Neural cell (in vitro differentiated cells): ENCODE measurements around the gene C21orf91. TPM values are rescaled to one million over a fixed set of nuclear protein-coding genes. Genes with fewer than 3 reads are reported as not detected.

ENCODE experiments used
- H2AFZ ChIP-seq: fragments of 200-600, 300-800 bp; sonication (generic), shearing (Covaris generic); 2 replicates; pipeline ENCODE4 v1.6.0; 2014; ENCODE audit warnings: low read depth, mild to moderate bottlenecking, antibody characterized with exemption, low read length, moderate library complexity
- H3F3A ChIP-seq: fragments of 200-600 bp; shearing (Covaris generic); 2 replicates; pipeline ENCODE4 v1.6.1; 2016; ENCODE audit warnings: mild to moderate bottlenecking, moderate library complexity, mixed read lengths, antibody characterized with exemption, low read length; ENCODE audit not compliant: insufficient read depth, poor library complexity, severe bottlenecking
- H3K27ac ChIP-seq: fragments of 200-600, 300-800 bp; sonication (generic), shearing (Covaris generic); 2 replicates; pipeline ENCODE4 v1.5.1; 2014; ENCODE audit warnings: mild to moderate bottlenecking, low read length, moderate library complexity
- H3K27me3 ChIP-seq: fragments of 300-800, 200-600 bp; sonication (generic), shearing (Covaris generic); 2 replicates; pipeline ENCODE4 v1.6.0; 2014; ENCODE audit warnings: mild to moderate bottlenecking, low read depth, low read length, moderate library complexity; ENCODE audit not compliant: insufficient read depth
- H3K36me3 ChIP-seq: fragments of 300-800, 200-600 bp; sonication (generic), shearing (Covaris generic); 2 replicates; pipeline ENCODE4 v1.5.1; 2014; ENCODE audit warnings: mild to moderate bottlenecking, antibody characterized with exemption, low read length, moderate library complexity; ENCODE audit not compliant: insufficient read depth
- H3K4me2 ChIP-seq: fragments of 300-800, 200-600 bp; sonication (generic), shearing (Covaris generic); 2 replicates; pipeline ENCODE4 v1.6.0; 2014; ENCODE audit warnings: mild to moderate bottlenecking, low read length
- H3K4me3 ChIP-seq: fragments of 300-800, 200-600 bp; sonication (generic), shearing (Covaris generic); 2 replicates; pipeline ENCODE4 v1.5.1; 2014; ENCODE audit warnings: mild to moderate bottlenecking, low read length, moderate library complexity
- H3K79me2 ChIP-seq: fragments of 200-600 bp; shearing (Covaris generic); replicated peaks from 2 replicates; pipeline ENCODE4 v1.6.0; 2014; ENCODE audit warnings: mild to moderate bottlenecking, low read length, moderate library complexity; ENCODE audit not compliant: insufficient read depth
- H3K9ac ChIP-seq: fragments of 300-800, 200-600 bp; sonication (generic), shearing (Covaris generic); 2 replicates; pipeline ENCODE4 v1.6.1; 2016; ENCODE audit warnings: mild to moderate bottlenecking, low read length, mixed read lengths
- H3K9me2 ChIP-seq: fragments of 200-600 bp; shearing (Covaris generic); 2 replicates; pipeline ENCODE4 v1.6.1; 2016; ENCODE audit warnings: mild to moderate bottlenecking, low read length, mixed read lengths; ENCODE audit not compliant: insufficient read depth
- H3K9me3 ChIP-seq: fragments of 200-600, 300-800 bp; sonication (generic), shearing (Covaris generic); 2 replicates; pipeline ENCODE4 v1.6.1; 2016; ENCODE audit warnings: mild to moderate bottlenecking, mixed run types, low read length, moderate library complexity, mixed read lengths
- H4K20me1 ChIP-seq: fragments of 200-600 bp; shearing (Covaris generic); 2 replicates; pipeline ENCODE4 v1.6.1; 2016; ENCODE audit warnings: mild to moderate bottlenecking, mixed run types; ENCODE audit not compliant: insufficient read depth
- CTCF ChIP-seq: fragments of 450-650 bp; IDR thresholded peaks from 2 replicates; pipeline ENCODE4 v1.5.1; 2014; ENCODE audit warnings: antibody characterized with exemption, mild to moderate bottlenecking, moderate library complexity; ENCODE audit not compliant: poor library complexity, severe bottlenecking
- EP300 ChIP-seq: fragments of 450-650 bp; conservative IDR thresholded peaks from 2 replicates; pipeline ENCODE4 v1.6.1; 2014; ENCODE audit warnings: antibody characterized with exemption, mild to moderate bottlenecking, moderate library complexity; ENCODE audit not compliant: poor library complexity, severe bottlenecking
- EZH2 ChIP-seq: fragments of 200-600, 300-800 bp; shearing (Covaris generic), sonication (generic); IDR thresholded peaks from 2 replicates; pipeline ENCODE4 v1.6.1; 2014; ENCODE audit warnings: antibody characterized with exemption, low read length, borderline replicate concordance, mild to moderate bottlenecking; ENCODE audit not compliant: insufficient read depth, poor library complexity, severe bottlenecking
- MXI1 ChIP-seq: fragments of 450-650 bp; conservative IDR thresholded peaks from 2 replicates; pipeline ENCODE4 v1.6.1; 2014; ENCODE audit warnings: antibody characterized with exemption, mild to moderate bottlenecking; ENCODE audit not compliant: poor library complexity, severe bottlenecking
- POLR2AphosphoS5 ChIP-seq: IDR thresholded peaks from 2 replicates; pipeline ENCODE4 v1.6.1; 2012
- RAD21 ChIP-seq: fragments of 450-650 bp; conservative IDR thresholded peaks from 2 replicates; pipeline ENCODE4 v1.6.1; 2014; ENCODE audit warnings: antibody characterized with exemption, mild to moderate bottlenecking, moderate library complexity
- REST ChIP-seq: IDR thresholded peaks from 2 replicates; pipeline ENCODE4 v1.6.1; 2012; ENCODE audit warnings: borderline replicate concordance
- SMC3 ChIP-seq: fragments of 450-650 bp; conservative IDR thresholded peaks from 2 replicates; pipeline ENCODE4 v1.6.1; 2014; ENCODE audit warnings: antibody characterized with exemption, mild to moderate bottlenecking, moderate library complexity; ENCODE audit not compliant: poor library complexity
- TAF1 ChIP-seq: IDR thresholded peaks from 2 replicates; pipeline ENCODE4 v1.6.1; 2012; ENCODE audit warnings: low read depth
- polyA plus RNA-seq: library from polyadenylated mRNA; depleted of rRNA; stranded (reverse); fragments of >200 nt; gene quantifications from 2 replicates; pipeline ENCODE4 v1.2.3, GENCODE V29; 2014

Gene C21orf91
- polyA plus RNA-seq, 1 donor from 2014 or later = 19.6 TPM

- Histone ChIP-seq H3K4me3 (no peak overlapping the region), H3K79me2 (no peaks in the 10 kb centered on the region), H4K20me1 (no peaks in the 10 kb centered on the region), H3K9ac (no peak overlapping the region), H3K36me3 (no peaks in the 10 kb centered on the region), H2AFZ (no peak overlapping the region), H3K9me2 (no peaks in the 10 kb centered on the region), H3K9me3 (no peaks in the 10 kb centered on the region), H3K27ac (peak overlapping the region; percentile 95), H3K27me3 (no peaks in the 10 kb centered on the region), H3F3A (no peaks in the 10 kb centered on the region), H3K4me2 (no peak overlapping the region)
- TF ChIP-seq EZH2 (no peak), CTCF (no peak)
Measured at GRCh38 chr21:17854745-17855144, 35.6 kb upstream of the C21orf91 start.

GRCh38 chr21:17853393-17854275 is 34.5 kb upstream of the C21orf91 start:
- Histone ChIP-seq H3K4me3 (peak overlapping the region; percentile 44), H3K36me3 (no peaks in the 10 kb centered on the region), H3K79me2 (no peaks in the 10 kb centered on the region), H2AFZ (no peak overlapping the region), H3F3A (no peaks in the 10 kb centered on the region), H3K9ac (peak overlapping the region; percentile 60), H3K27me3 (no peaks in the 10 kb centered on the region), H3K27ac (peak overlapping the region; percentile 95), H3K9me2 (no peaks in the 10 kb centered on the region), H4K20me1 (no peaks in the 10 kb centered on the region), H3K9me3 (no peaks in the 10 kb centered on the region), H3K4me2 (peak overlapping the region; percentile 36)
- TF ChIP-seq MXI1 (no peak), CTCF (peak; percentile 7), EP300 (peak; percentile 97), TAF1 (no peak), POLR2AphosphoS5 (peak; percentile 92), REST (peak; percentile 99), RAD21 (no peak), SMC3 (no peak)
